NCI-H345 treated with DMSO at 0.1 percent for 48 hours (cell line): ENCODE data around the gene GFPT2.

ENCODE experiments used
- DNase-seq: peaks from one replicate; lab custom pipeline; 2025; ENCODE audit not compliant: unreplicated experiment; lab: John Stamatoyannopoulos, UW

Gene GFPT2

GRCh38 chr5:180379355-180380070 is 26.4 kb upstream of the GFPT2 start:
- no peak for DNase-seq

- no peak for DNase-seq
Measured at GRCh38 chr5:180378438-180379344, 25.6 kb upstream of the GFPT2 start.

GRCh38 chr5:180377556-180378197 is 24.5 kb upstream of the GFPT2 start:
- DNase-seq: no peak

GRCh38 chr5:180376511-180376910 is 23.4 kb upstream of the GFPT2 start:
- DNase-seq: no peak

- DNase-seq: no peak
Measured at GRCh38 chr5:180375955-180376354, 22.8 kb upstream of the GFPT2 start.

- DNase-seq: no peak
Measured at GRCh38 chr5:180375291-180375690, 22.2 kb upstream of the GFPT2 start.

- DNase-seq: no peak
Measured at GRCh38 chr5:180373870-180374269, 20.7 kb upstream of the GFPT2 start.

- no peak for DNase-seq
Measured at GRCh38 chr5:180373454-180373853, 20.3 kb upstream of the GFPT2 start.

- no peak for DNase-seq
Measured at GRCh38 chr5:180371949-180372348, 18.8 kb upstream of the GFPT2 start.

- DNase-seq: no peak
Measured at GRCh38 chr5:180370861-180371641, 17.9 kb upstream of the GFPT2 start.

GRCh38 chr5:180367991-180368390 is 14.9 kb upstream of the GFPT2 start:
- no peak for DNase-seq

- DNase-seq: no peak
Measured at GRCh38 chr5:180367300-180367699, 14.2 kb upstream of the GFPT2 start.

GRCh38 chr5:180366326-180366725 is 13.2 kb upstream of the GFPT2 start:
- DNase-seq: no peak

- DNase-seq: no peak
Measured at GRCh38 chr5:180365829-180366228, 12.7 kb upstream of the GFPT2 start.

GRCh38 chr5:180364306-180364856 is 11.2 kb upstream of the GFPT2 start:
- DNase-seq: no peak

GRCh38 chr5:180360078-180360957 is 7.2 kb upstream of the GFPT2 start:
- no peak for DNase-seq

- DNase-seq: no peak
Measured at GRCh38 chr5:180358694-180359093, 5.6 kb upstream of the GFPT2 start.

GRCh38 chr5:180358179-180358578 is 5.0 kb upstream of the GFPT2 start:
- no peak for DNase-seq

GRCh38 chr5:180354966-180355365 is 1.8 kb upstream of the GFPT2 start:
- no peak for DNase-seq

- DNase-seq: no peak
Measured at GRCh38 chr5:180353980-180354452, 880 bp upstream of the GFPT2 start.
